Activated naive CD4-positive, alpha-beta T cell treated with anti-CD3 and anti-CD28 coated beads, Interleukin-2, amount 10 ng/mL, durations not matched to agents 7 days and 5 days (primary cell): ENCODE results near the gene PRKAB1.
"Not testable (repeated sequence)": the region's sequence is repeated elsewhere in the genome, so short reads cannot be mapped to it uniquely, and the experiment has no call there.

Source experiments
- CTCF ChIA-PET: fragments of 350-600 bp; sonication (Branson Sonifier 250); formaldehyde crosslinking; loops from one replicate; lab custom pipeline; 2021; ENCODE audit warnings: antibody characterized with exemption; lab: Charles Lee
- DNase-seq: peaks from one replicate; pipeline ENCODE4 v3.0.0-alpha.2; 2020
- H3K27ac Mint-ChIP-seq: one replicate; pipeline ENCODE4 v1.8.0; 2021; ENCODE audit warnings: mild to moderate bottlenecking, moderate library complexity, mixed read lengths
- H3K27me3 Mint-ChIP-seq: one replicate; pipeline ENCODE4 v1.8.0; 2021; ENCODE audit warnings: mild to moderate bottlenecking, mixed read lengths
- H3K36me3 Mint-ChIP-seq: one replicate; pipeline ENCODE4 v1.8.0; 2021; ENCODE audit warnings: mixed read lengths
- H3K4me1 Mint-ChIP-seq: one replicate; pipeline ENCODE4 v1.8.0; 2021; ENCODE audit warnings: mixed read lengths
- H3K4me3 Mint-ChIP-seq: one replicate; pipeline ENCODE4 v1.8.0; 2021; ENCODE audit warnings: mild to moderate bottlenecking, moderate library complexity, mixed read lengths
- H3K9me3 Mint-ChIP-seq: one replicate; pipeline ENCODE4 v1.8.0; 2021; ENCODE audit warnings: mixed read lengths

Gene PRKAB1

GRCh38 chr12:119645535-119646059 lies 22.3 kb upstream of the PRKAB1 start:
- Mint-ChIP-seq H3K4me1 (no peaks in the 10 kb centered on the region), H3K27me3 (peaks cover 7% of the 10 kb centered on the region), H3K9me3 (no peaks in the 10 kb centered on the region), H3K4me3 (no peak overlapping the region), H3K36me3 (no peaks in the 10 kb centered on the region), H3K27ac (no peak overlapping the region)
- CTCF ChIA-PET: no interaction called here
- no peak for DNase-seq

GRCh38 chr12:119649202-119649808 lies 18.6 kb upstream of the PRKAB1 start:
- H3K4me3 Mint-ChIP-seq: no peak overlapping the region
- no peak overlapping the region for H3K27ac Mint-ChIP-seq
- DNase-seq: no peak
- CTCF ChIA-PET: interaction anchor here (0.7 to 2.8 kb wide), 11 partner anchors 9 to 667 kb away, joined by 3 to 19 read pairs (median 4); no protein-coding TSS in a partner anchor
- no peaks in the 10 kb centered on the region for H3K36me3 Mint-ChIP-seq
- H3K4me1 Mint-ChIP-seq: no peaks in the 10 kb centered on the region
- H3K9me3 Mint-ChIP-seq: peaks cover 10% of the 10 kb centered on the region
- peaks cover 11% of the 10 kb centered on the region for H3K27me3 Mint-ChIP-seq

GRCh38 chr12:119652665-119653064 lies 15.3 kb upstream of the PRKAB1 start:
- Mint-ChIP-seq H3K4me3 (no peak overlapping the region), H3K4me1 (no peaks in the 10 kb centered on the region), H3K27ac (no peak overlapping the region), H3K36me3 (no peaks in the 10 kb centered on the region), H3K9me3 (peaks cover 10% of the 10 kb centered on the region), H3K27me3 (peaks cover 11% of the 10 kb centered on the region)
- no peak for DNase-seq
- CTCF ChIA-PET: no interaction called here

- not testable (repeated sequence) for H3K36me3 Mint-ChIP-seq, H3K4me1 Mint-ChIP-seq
These were observed 10.9 kb upstream of the PRKAB1 start for GRCh38 chr12:119657001-119657400.

GRCh38 chr12:119658166-119658565 lies 9.8 kb upstream of the PRKAB1 start:
- not testable (repeated sequence) for H3K4me1 Mint-ChIP-seq, H3K36me3 Mint-ChIP-seq, H3K27ac Mint-ChIP-seq, DNase-seq, H3K4me3 Mint-ChIP-seq, H3K9me3 Mint-ChIP-seq
- CTCF ChIA-PET: interaction anchor here (0.9 to 3.1 kb wide), 4 partner anchors 9 to 214 kb away, joined by 4 to 16 read pairs (median 4); no protein-coding TSS in a partner anchor
- H3K27me3 Mint-ChIP-seq: peaks cover 10% of the 10 kb centered on the region

More at GRCh38 chr12:119657001-119657400, 10.9 kb upstream of the PRKAB1 start:
- DNase-seq, H3K4me3 Mint-ChIP-seq, H3K27ac Mint-ChIP-seq, H3K9me3 Mint-ChIP-seq, H3K27me3 Mint-ChIP-seq: not testable (repeated sequence)
- CTCF ChIA-PET: interaction anchor here (3.1 kb wide), 1 partner anchor 213 kb away, joined by 16 read pairs; no protein-coding TSS in a partner anchor

GRCh38 chr12:119659289-119659897 lies 8.5 kb upstream of the PRKAB1 start:
- Mint-ChIP-seq H3K4me3 (no peak overlapping the region), H3K36me3 (no peaks in the 10 kb centered on the region), H3K27ac (no peak overlapping the region), H3K9me3 (no peaks in the 10 kb centered on the region), H3K27me3 (peaks cover 10% of the 10 kb centered on the region), H3K4me1 (peaks cover 7% of the 10 kb centered on the region)
- CTCF ChIA-PET: interaction anchor here (1.1 to 3.1 kb wide), 2 partner anchors 11 to 215 kb away, joined by 4 to 16 read pairs; no protein-coding TSS in a partner anchor
- peak; percentile 60 for DNase-seq

- CTCF ChIA-PET: interaction anchor here (3.1 kb wide), 1 partner anchor 216 kb away, joined by 16 read pairs; no protein-coding TSS in a partner anchor
- no peak overlapping the region for H3K27ac Mint-ChIP-seq
- no peak for DNase-seq
- H3K27me3 Mint-ChIP-seq: peaks cover 10% of the 10 kb centered on the region
- H3K36me3 Mint-ChIP-seq: no peaks in the 10 kb centered on the region
- H3K9me3 Mint-ChIP-seq: no peaks in the 10 kb centered on the region
- H3K4me3 Mint-ChIP-seq: no peak overlapping the region
- peaks cover 7% of the 10 kb centered on the region for H3K4me1 Mint-ChIP-seq
These were observed 7.9 kb upstream of the PRKAB1 start for GRCh38 chr12:119660076-119660475.

GRCh38 chr12:119661882-119662281 lies 6.1 kb upstream of the PRKAB1 start:
- no peak for DNase-seq
- no peak overlapping the region for H3K27ac Mint-ChIP-seq
- H3K9me3 Mint-ChIP-seq: no peaks in the 10 kb centered on the region
- H3K4me3 Mint-ChIP-seq: no peak overlapping the region
- peaks cover 10% of the 10 kb centered on the region for H3K27me3 Mint-ChIP-seq
- peaks cover 22% of the 10 kb centered on the region for H3K4me1 Mint-ChIP-seq
- CTCF ChIA-PET: interaction anchor here (1.0 kb wide), 1 partner anchor 14 kb away, joined by 4 read pairs; no protein-coding TSS in a partner anchor
- no peaks in the 10 kb centered on the region for H3K36me3 Mint-ChIP-seq

GRCh38 chr12:119664642-119665041 lies 3.3 kb upstream of the PRKAB1 start:
- Mint-ChIP-seq H3K27me3 (peaks cover 10% of the 10 kb centered on the region), H3K4me1 (peaks cover 38% of the 10 kb centered on the region), H3K4me3 (no peak overlapping the region), H3K36me3 (peaks cover 9% of the 10 kb centered on the region), H3K9me3 (no peaks in the 10 kb centered on the region), H3K27ac (no peak overlapping the region)
- DNase-seq: no peak
- CTCF ChIA-PET: interaction anchor here (0.8 to 2.9 kb wide), 3 partner anchors 15 to 220 kb away, joined by 3 to 11 read pairs (median 7); no protein-coding TSS in a partner anchor

- no peaks in the 10 kb centered on the region for H3K9me3 Mint-ChIP-seq
- H3K27me3 Mint-ChIP-seq: peaks cover 10% of the 10 kb centered on the region
- DNase-seq: no peak
- peaks cover 16% of the 10 kb centered on the region for H3K36me3 Mint-ChIP-seq
- CTCF ChIA-PET: interaction anchor here (0.8 to 2.9 kb wide), 4 partner anchors 10 to 221 kb away, joined by 3 to 11 read pairs (median 6); no protein-coding TSS in a partner anchor
- no peak overlapping the region for H3K4me3 Mint-ChIP-seq
- H3K27ac Mint-ChIP-seq: no peak overlapping the region
- H3K4me1 Mint-ChIP-seq: peaks cover 39% of the 10 kb centered on the region
These were observed 2.6 kb upstream of the PRKAB1 start for GRCh38 chr12:119665164-119665929.

GRCh38 chr12:119666226-119666795 lies 1.6 kb upstream of the PRKAB1 start:
- DNase-seq: no peak
- peak overlapping the region; percentile 46 for H3K27ac Mint-ChIP-seq
- H3K9me3 Mint-ChIP-seq: no peaks in the 10 kb centered on the region
- peak overlapping the region; percentile 91 for H3K4me3 Mint-ChIP-seq
- H3K36me3 Mint-ChIP-seq: peaks cover 23% of the 10 kb centered on the region
- peaks cover 10% of the 10 kb centered on the region for H3K27me3 Mint-ChIP-seq
- peaks cover 47% of the 10 kb centered on the region for H3K4me1 Mint-ChIP-seq
- CTCF ChIA-PET: interaction anchor here (0.8 to 1.8 kb wide), 2 partner anchors 17 to 222 kb away, joined by 3 to 7 read pairs; no protein-coding TSS in a partner anchor

GRCh38 chr12:119666900-119667576 lies 895 bp upstream of the PRKAB1 start:
- peak overlapping the region; percentile 89 for H3K27ac Mint-ChIP-seq
- peak overlapping the region; percentile 91 for H3K4me3 Mint-ChIP-seq
- DNase-seq: no peak
- CTCF ChIA-PET: interaction anchor here (0.5 to 2.0 kb wide), 6 partner anchors 9 to 236 kb away, joined by 3 to 8 read pairs (median 4); no protein-coding TSS in a partner anchor
- H3K4me1 Mint-ChIP-seq: peaks cover 53% of the 10 kb centered on the region
- peaks cover 10% of the 10 kb centered on the region for H3K27me3 Mint-ChIP-seq
- no peaks in the 10 kb centered on the region for H3K9me3 Mint-ChIP-seq
- peaks cover 29% of the 10 kb centered on the region for H3K36me3 Mint-ChIP-seq

GRCh38 chr12:119668324-119668841 lies 450 bp downstream of the PRKAB1 start:
- H3K4me3 Mint-ChIP-seq: peak overlapping the region; percentile 91
- H3K27ac Mint-ChIP-seq: peak overlapping the region; percentile 94
- H3K4me1 Mint-ChIP-seq: peaks cover 66% of the 10 kb centered on the region
- CTCF ChIA-PET: interaction anchor here (0.6 to 2.0 kb wide), 6 partner anchors 13 to 234 kb away, joined by 3 to 8 read pairs (median 4); no protein-coding TSS in a partner anchor
- H3K27me3 Mint-ChIP-seq: no peaks in the 10 kb centered on the region
- H3K9me3 Mint-ChIP-seq: no peaks in the 10 kb centered on the region
- DNase-seq: no peak
- peaks cover 42% of the 10 kb centered on the region for H3K36me3 Mint-ChIP-seq
